ENCODE results near the gene CLN6.

Gene CLN6

DNA sequence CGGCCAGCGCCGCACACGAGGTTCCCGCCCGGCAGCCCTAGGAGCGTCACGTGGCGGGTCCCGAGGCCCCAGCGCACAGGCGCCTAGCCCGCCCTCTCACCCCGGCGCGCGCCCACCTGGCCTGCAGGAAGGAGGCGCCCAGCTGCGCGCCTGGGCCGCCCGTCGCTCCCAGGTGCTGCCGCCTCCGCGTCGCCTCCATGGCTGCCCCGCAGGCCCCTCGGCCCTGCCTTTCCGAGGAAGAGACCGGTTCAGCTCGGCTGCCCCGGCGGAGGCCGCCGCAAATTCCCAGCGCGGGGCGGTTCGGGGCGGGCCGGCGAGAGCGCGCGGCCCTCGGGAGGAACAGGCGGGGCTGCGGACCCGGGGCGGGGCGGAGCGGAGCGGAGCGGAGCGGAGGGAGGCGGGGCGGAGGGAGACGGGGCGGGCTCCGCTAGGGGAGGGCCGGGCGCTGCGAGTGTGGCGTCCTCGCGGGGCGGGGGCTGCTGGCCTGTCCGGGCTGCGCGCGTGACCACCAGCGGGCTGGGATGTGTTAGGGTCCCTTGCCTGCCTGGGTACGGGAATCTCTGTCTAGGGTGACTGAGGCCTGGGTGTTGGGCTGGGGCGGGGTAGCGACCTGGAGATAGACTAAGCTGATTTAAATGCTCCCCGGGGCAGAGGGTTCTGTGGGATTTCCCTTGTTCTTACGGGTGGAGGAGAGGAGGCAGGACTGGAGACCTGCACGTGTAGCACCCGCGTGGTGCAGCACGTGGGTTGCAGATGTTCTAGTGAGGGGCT is at the start of gene CLN6:
Gene CLN6 (minus strand): TSS at position 343 of the 771 bp plus-strand sequence. CDS start 144 bp downstream, at position 199.
- DNase-seq (ENCODE audit: low read depth) = peak; percentile 54

DNA sequence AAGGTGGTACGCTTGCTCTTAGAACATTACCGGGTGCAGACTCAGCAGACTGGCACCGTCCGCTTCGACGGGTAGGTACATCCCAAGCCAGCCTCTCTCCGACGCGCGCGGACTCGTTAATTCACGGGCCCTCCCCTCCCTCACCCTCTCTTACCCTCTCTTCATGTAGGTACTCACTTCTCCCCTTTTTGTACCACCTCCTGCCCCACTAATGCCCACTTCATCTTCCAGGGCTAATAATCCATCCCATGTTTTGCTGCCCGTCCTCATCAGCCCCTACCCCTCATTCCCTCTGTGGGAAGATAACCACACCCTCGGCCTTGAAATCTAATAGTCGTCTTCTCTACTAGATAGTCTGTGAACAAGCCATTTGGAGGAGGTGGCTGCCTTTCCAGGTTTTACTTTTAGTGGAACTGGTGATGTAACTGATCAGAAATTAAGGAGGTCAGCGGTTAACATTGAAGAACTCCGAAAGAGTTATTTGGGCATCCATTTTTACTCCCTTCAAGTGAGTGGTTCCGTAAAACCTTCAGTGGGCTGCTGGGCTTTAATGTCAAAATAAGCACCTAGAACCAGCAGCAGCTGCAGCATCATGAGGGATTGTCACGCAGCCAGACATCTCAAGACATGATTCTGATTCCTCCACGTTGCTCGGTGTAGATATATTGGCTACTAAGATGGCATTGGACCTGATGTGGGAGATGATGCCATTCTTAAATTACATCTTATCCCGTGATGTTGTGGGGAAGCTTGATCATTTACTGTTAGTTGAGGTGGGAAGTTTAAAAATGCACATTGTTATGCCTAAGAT is 49.3 kb upstream of the CLN6 start:
- DNase-seq (ENCODE audit: low read depth) = no peak

DNA sequence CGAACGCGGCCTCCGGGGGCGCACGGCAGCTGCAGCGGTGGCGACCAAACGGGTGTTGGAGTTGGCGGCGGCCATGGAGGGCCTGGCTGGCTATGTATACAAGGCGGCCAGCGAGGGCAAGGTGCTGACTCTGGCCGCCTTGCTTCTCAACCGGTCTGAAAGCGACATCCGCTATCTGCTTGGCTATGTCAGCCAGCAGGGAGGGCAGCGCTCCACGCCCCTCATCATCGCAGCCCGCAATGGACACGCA is 48.7 kb upstream of the CLN6 start:
- no peak for DNase-seq (ENCODE audit: low read depth)

DNA sequence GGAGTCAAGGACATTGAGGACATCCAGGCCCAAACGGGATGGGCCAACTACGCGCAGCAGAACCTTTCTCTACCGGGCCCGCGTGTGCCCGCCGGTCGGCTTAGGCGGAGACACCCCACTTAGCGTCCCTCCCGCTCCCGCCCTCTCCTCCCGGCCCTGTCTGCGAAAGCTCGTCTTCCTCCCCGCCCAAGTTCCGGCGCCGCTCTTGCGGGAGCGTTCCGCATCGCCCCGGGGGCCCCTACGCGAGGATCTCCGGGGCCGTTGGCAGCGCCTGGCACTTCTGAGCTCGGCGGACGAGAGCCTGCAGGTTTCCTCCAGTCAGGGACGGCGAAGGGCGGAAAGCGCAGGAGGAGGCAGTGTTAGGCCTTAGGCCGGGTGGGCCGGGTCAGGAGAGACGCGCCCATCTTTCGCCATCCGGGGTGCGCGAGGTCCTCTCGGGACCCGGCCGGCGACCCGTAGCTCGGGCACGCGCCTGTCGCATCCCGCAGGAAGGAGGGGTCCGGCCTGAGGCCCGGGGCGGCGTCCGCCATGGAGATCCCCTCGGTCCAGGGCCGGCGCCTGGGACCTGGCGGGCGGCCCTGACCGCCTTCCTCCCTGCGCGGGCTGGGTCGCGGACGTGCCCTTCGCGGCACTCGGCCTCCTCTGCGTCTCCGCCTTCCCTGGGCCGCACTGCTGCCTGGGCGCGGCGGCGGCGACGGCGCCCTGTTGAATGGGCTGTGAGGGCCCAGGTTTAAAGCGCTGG is 48.2 kb upstream of the CLN6 start, which contains the start of gene FEM1B:
Gene FEM1B (plus strand): TSS at position 143 of the 742 bp plus-strand sequence. CDS start 673 bp downstream, outside the sequence.
- peak; percentile 78 for DNase-seq (ENCODE audit: low read depth)

DNA sequence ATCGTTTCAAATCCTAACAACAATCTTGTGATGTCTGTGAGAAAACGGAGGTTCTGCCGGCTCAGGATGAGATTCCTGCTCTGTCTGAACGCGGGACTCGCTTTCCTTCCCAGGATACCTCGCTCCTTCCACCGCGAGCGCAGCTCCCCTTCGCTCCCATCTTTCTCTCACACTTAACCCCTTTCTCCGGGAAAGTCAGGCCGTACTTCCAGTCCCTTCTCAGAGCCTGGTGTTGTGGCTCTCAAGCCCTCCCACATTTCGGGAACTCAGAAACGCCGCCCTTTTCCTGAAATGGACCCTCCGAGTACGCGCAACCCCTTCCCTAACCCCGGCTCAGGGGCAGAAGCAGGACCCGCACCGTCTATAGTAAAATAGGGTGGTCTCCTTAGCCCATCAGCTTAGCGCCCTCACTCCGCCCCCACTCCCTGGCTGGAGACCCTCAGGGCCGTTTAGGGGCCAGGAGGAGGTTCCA is 47.6 kb upstream of the CLN6 start:
- DNase-seq (ENCODE audit: low read depth) = no peak

DNA sequence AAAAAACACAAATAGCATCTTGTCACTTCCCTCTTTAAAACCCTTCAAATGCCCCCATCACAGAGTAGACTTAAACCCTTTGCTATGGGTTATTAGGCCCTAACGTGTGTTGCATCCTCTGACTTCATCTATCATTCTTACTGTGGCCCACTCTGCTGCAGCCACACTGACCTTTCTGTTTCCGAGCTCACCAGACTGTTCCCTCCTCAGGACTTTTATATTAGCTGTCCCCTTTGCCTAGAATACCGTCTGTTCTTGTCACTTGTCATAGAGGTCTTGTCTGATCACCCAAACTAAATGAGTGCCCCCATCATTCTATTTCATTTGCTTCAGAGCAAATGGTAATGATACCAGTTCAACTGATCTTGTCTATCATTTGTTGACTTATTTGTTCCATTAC is 47.1 kb upstream of the CLN6 start:
- DNase-seq (ENCODE audit: low read depth) = no peak

GRCh38 chr15:68275165-68275746 is 45.7 kb upstream of the CLN6 start:
- no peak for DNase-seq (ENCODE audit: low read depth)

GRCh38 chr15:68274201-68274848 is 44.8 kb upstream of the CLN6 start:
- DNase-seq (ENCODE audit: low read depth) = no peak

DNA sequence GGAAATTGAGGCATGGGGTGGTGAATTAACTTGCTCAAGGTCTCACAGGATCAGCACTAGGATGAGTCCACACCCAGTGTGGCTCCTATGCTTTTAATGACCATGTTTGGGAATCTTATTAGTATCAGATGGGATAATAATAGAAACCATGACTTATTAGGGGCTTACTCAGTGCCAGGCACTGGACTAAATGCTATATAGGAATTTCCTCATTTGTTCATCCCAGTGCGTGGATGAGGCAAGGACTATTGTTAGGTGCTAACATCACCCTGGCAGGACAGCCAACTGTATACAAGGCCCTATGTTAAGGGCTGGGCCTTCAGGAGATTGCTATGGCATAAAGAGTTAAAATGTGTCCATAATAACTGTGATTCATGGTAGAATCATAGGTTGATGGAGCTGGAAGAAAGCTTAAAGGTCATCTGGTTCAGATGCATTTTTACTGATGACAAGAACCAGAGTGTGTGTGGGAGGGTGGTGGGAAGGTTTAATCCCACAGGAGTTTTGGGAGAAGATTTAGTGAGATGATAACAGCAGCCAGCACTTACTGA is 43.3 kb upstream of the CLN6 start:
- no peak for DNase-seq (ENCODE audit: low read depth)

DNA sequence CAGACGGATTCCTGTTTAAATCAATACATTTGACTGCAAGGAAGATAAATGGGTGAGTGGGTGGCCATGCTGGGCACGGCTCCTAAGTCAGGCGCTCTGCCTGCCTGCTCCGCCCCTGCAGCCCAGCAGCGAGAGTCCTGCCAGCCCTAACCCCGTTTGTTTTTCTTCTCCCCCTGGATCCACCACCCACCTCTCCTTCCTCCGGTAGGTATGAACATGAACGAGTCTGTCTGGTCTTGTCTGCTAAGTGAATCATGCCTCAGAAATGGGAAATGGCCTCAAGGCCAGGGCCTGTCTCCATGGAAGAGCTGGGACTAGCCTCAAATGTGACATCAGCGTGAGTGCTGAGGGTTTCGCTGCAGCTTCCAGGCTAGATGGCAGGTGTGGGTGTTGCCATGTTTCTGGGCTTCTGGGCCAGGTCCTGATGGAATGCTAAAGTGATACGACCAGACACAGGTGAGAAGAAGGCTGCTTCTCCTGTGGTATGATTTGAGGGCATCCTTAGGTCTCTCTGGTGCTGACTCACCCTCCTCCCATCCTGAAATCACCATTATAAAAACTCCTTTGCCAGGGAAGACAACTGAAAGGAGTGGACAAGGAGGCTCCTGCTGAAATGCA is 42.4 kb upstream of the CLN6 start:
- DNase-seq (ENCODE audit: low read depth) = no peak

DNA sequence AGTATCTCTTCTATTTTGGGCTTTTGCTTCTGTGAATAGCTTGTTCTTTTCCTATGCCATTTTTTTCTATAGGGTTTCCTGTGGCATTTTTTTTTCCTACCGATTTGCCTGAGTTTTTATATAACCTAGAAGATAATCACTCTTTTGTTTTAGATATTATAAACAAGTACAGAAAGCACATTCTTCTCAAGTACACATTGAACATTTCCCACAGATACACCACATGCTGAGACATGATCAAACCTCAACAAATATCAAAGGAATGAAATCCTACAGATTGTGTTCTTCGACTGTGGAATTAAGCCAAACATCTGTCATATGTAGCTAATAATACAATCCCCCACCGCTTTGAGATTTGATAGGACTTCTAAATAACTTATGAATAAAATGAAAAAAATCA is 38.9 kb upstream of the CLN6 start:
- no peak for DNase-seq (ENCODE audit: low read depth)

GRCh38 chr15:68265674-68266073 is 36.1 kb upstream of the CLN6 start:
- DNase-seq (ENCODE audit: low read depth) = no peak

DNA sequence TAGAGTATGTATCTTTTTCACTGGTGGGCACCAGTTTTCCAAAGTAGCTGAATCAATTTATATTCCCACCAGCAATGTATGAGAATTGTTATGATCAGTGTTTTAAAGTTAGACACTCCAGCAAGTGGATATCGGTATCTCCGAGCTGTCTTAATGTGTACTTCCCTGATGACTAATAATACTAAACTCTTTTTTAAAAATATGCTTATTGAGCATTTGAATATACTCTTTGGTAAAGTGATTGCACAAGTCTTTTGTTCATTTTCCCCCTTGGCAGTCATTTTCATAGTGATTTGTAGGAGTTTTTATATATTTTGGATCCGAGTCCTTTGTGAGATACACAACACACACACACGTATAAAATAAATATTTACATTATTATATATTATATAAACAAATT is 35.6 kb upstream of the CLN6 start:
- DNase-seq (ENCODE audit: low read depth) = no peak

DNA sequence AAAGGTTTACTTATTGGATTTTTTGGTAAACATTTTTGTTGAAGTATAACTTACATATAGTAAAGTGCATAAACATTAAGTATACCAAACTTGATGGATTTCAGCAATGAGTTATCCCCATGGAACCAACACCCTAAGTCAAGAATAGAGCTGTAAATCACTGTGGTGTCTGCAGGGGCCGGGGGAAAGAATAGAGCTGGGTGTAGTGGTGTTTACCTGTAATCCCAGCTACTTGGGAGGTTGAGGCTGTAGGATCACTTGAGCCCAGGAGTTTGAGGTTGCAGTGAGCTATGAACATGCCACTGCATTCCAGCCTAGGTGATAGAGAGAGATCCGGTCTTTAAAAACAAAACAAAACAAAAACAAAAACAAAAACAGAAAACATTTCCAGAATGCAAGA is 34.8 kb upstream of the CLN6 start:
- DNase-seq (ENCODE audit: low read depth) = no peak

- DNase-seq (ENCODE audit: low read depth) = no peak
Measured at GRCh38 chr15:68262514-68263356, 33.2 kb upstream of the CLN6 start.

- DNase-seq (ENCODE audit: low read depth) = no peak
Measured at GRCh38 chr15:68261980-68262379, 32.5 kb upstream of the CLN6 start.

GRCh38 chr15:68261241-68261640 is 31.7 kb upstream of the CLN6 start:
- DNase-seq (ENCODE audit: low read depth) = no peak

- DNase-seq (ENCODE audit: low read depth) = no peak
Measured at GRCh38 chr15:68259883-68260282, 30.4 kb upstream of the CLN6 start.

GRCh38 chr15:68258692-68259091 is 29.2 kb upstream of the CLN6 start:
- DNase-seq (ENCODE audit: low read depth) = no peak

Data from stimulated activated CD8-positive, alpha-beta memory T cell treated with anti-CD3 and anti-CD28 coated beads, Interleukin-7, amount 100 ng/mL, for 24 hours (primary cell).